Thymus (tissue), 11 donors: ENCODE measurements around the gene ZNF417. TPM values are rescaled to one million over a fixed set of nuclear protein-coding genes. Genes with fewer than 3 reads are reported as not detected.
"Not testable (repeated sequence)": the region's sequence is repeated elsewhere in the genome, so short reads cannot be mapped to it uniquely, and the experiment has no call there.

Experiments
- DNase-seq, 9 donors: peaks; one replicate each; pipeline ENCODE4 v3.0.0-alpha.2; 2013; ENCODE audit warnings: low spot score in 9 of 9, low read depth in 6 of 9, missing footprints in 1 of 9
- H3K27ac ChIP-seq, 2 donors: one replicate each; pipeline ENCODE4 v1.5.1; 2013; ENCODE audit warnings: control low read depth in 1 of 2, low read depth in 1 of 2, low read length in 1 of 2, mild to moderate bottlenecking in 1 of 2, moderate library complexity in 1 of 2
- H3K27me3 ChIP-seq, 2 donors: one replicate each; pipeline ENCODE4 v1.5.1; 2013; ENCODE audit warnings: low read length in 1 of 2; ENCODE audit not compliant: control insufficient read depth in 2 of 2, insufficient read depth in 1 of 2
- H3K36me3 ChIP-seq, 2 donors: one replicate each; pipeline ENCODE4 v1.5.1; 2013; ENCODE audit warnings: low read length in 1 of 2, mild to moderate bottlenecking in 1 of 2, moderate library complexity in 1 of 2; ENCODE audit not compliant: control insufficient read depth in 2 of 2, insufficient read depth in 2 of 2
- H3K4me1 ChIP-seq, 2 donors: one replicate each; pipeline ENCODE4 v1.5.1; 2013; ENCODE audit warnings: low read length in 2 of 2; ENCODE audit not compliant: control insufficient read depth in 2 of 2, insufficient read depth in 2 of 2
- H3K4me3 ChIP-seq, 2 donors: one replicate each; pipeline ENCODE4 v1.5.1; 2013; ENCODE audit warnings: low read length in 2 of 2, control low read depth in 1 of 2, mild to moderate bottlenecking in 1 of 2
- H3K9me3 ChIP-seq, 2 donors: one replicate each; pipeline ENCODE4 v1.5.1; 2013; ENCODE audit warnings: low read length in 1 of 2, mild to moderate bottlenecking in 1 of 2; ENCODE audit not compliant: control insufficient read depth in 2 of 2, insufficient read depth in 1 of 2
- WGBS: extraction: QIAGEN DNeasy Blood & Tissue Kit; methylation state at CpG from one replicate; pipeline ENCODE4 v1.1.7; 2013; 5-methylcytosine and 5-hydroxymethylcytosine counted together
- polyA plus RNA-seq: library from polyadenylated mRNA; stranded (reverse); fragments of 200-250 nt; gene quantifications from one replicate; pipeline ENCODE4 v1.2.3, GENCODE V29; 2013
- total RNA-seq: library from RNA; stranded (reverse); fragments of 120-200 nt; gene quantifications from one replicate; pipeline ENCODE4 v1.2.4, GENCODE V29; 2013
- donor health status: healthy.

ZNF417 gene
- total and polyA plus RNA-seq, 2 donors: 5.4 to 15.1 TPM

GRCh38 chr19:57900311-57900710 lies 16.1 kb downstream of the ZNF417 start:
- Histone ChIP-seq H3K9me3 (no peaks in the 10 kb centered on the region), H3K27ac (no peak overlapping the region), H3K4me3 (no peak overlapping the region), H3K36me3 (no peaks in the 10 kb centered on the region), H3K4me1 (no peaks in the 10 kb centered on the region), H3K27me3 (no peaks in the 10 kb centered on the region)
- WGBS: 97% methylated on average over 5 of the region's 5 CpGs
- no peak for DNase-seq

GRCh38 chr19:57890706-57891105 lies 25.7 kb downstream of the ZNF417 start:
- DNase-seq, H3K4me3 ChIP-seq, H3K36me3 ChIP-seq, H3K27ac ChIP-seq, H3K9me3 ChIP-seq, H3K27me3 ChIP-seq: not testable (repeated sequence)
- peaks cover 7 to 11% of the 10 kb centered on the region in 2 donors for H3K4me1 ChIP-seq
- WGBS: 93% methylated on average over 3 of the region's 3 CpGs

GRCh38 chr19:57888560-57889231 lies 27.7 kb downstream of the ZNF417 start, which contains the start of gene ZNF814:
TSS of gene ZNF814 (minus strand) at chr19:57889037. CDS start at chr19:57888802, 235 bp downstream.
- peaks cover 9 to 12% of the 10 kb centered on the region in 2 donors for H3K36me3 ChIP-seq
- DNase-seq: peak; percentile 56 to 91 (median 75)
- H3K4me3 ChIP-seq: peak within 1 kb of the TSS; percentile 69 to 85
- 3% methylated on average over 43 of the region's 43 CpGs for WGBS
- H3K4me1 ChIP-seq: peaks cover 7 to 11% of the 10 kb centered on the region in 2 donors
- H3K27ac ChIP-seq: peak within 1 kb of the TSS; percentile 72 to 89
- no peaks in the 10 kb centered on the region for H3K27me3 ChIP-seq
- peaks cover 2 to 13% of the 10 kb centered on the region in 2 donors for H3K9me3 ChIP-seq

- Histone ChIP-seq H3K4me1 (peaks cover 7 to 11% of the 10 kb centered on the region in 2 donors), H3K4me3 (peak overlapping the region; percentile 69 to 85), H3K27ac (peak overlapping the region in 1 of 2 donors; percentile 72), H3K36me3 (peaks cover 9 to 12% of the 10 kb centered on the region in 2 donors), H3K27me3 (no peaks in the 10 kb centered on the region), H3K9me3 (peaks cover 2 to 13% of the 10 kb centered on the region in 2 donors)
- peak in 1 of 9 donors; percentile 1 for DNase-seq
- WGBS: 23% methylated on average over 8 of the region's 8 CpGs
Measured at GRCh38 chr19:57888107-57888559, 28.3 kb downstream of the ZNF417 start.

- Histone ChIP-seq H3K27me3 (no peaks in the 10 kb centered on the region), H3K4me1 (peaks cover 7 to 11% of the 10 kb centered on the region in 2 donors), H3K36me3 (peaks cover 9 to 12% of the 10 kb centered on the region in 2 donors), H3K27ac (no peak overlapping the region), H3K4me3 (peak overlapping the region in 1 of 2 donors; percentile 69), H3K9me3 (peaks cover 2 to 13% of the 10 kb centered on the region in 2 donors)
- DNase-seq: no peak
- WGBS: 72% methylated on average over 6 of the region's 6 CpGs
Measured at GRCh38 chr19:57887195-57887941, 29.0 kb downstream of the ZNF417 start.

- H3K9me3 ChIP-seq: peaks cover 2 to 13% of the 10 kb centered on the region in 2 donors
- no peak for DNase-seq
- peaks cover 7 to 11% of the 10 kb centered on the region in 2 donors for H3K4me1 ChIP-seq
- WGBS: 98% methylated on average over 3 of the region's 3 CpGs
- peaks cover 9 to 12% of the 10 kb centered on the region in 2 donors for H3K36me3 ChIP-seq
- H3K27me3 ChIP-seq: no peaks in the 10 kb centered on the region
- no peak overlapping the region for H3K27ac ChIP-seq
- H3K4me3 ChIP-seq: no peak overlapping the region
Measured at GRCh38 chr19:57886046-57886445, 30.3 kb downstream of the ZNF417 start.

- H3K27ac ChIP-seq, H3K4me1 ChIP-seq, H3K4me3 ChIP-seq, H3K27me3 ChIP-seq, DNase-seq: not testable (repeated sequence)
- WGBS: 97% methylated on average over 8 of the region's 8 CpGs
- Histone ChIP-seq H3K9me3 (peaks cover 9 to 25% of the 10 kb centered on the region in 2 donors), H3K36me3 (peaks cover 30% of the 10 kb centered on the region in 2 donors)
Measured at GRCh38 chr19:57873883-57874799, 42.3 kb downstream of the ZNF417 start.

GRCh38 chr19:57872450-57872849 lies 43.9 kb downstream of the ZNF417 start:
- no peaks in the 10 kb centered on the region for H3K27me3 ChIP-seq
- H3K36me3 ChIP-seq: peaks cover 36 to 39% of the 10 kb centered on the region in 2 donors
- H3K4me1 ChIP-seq: no peaks in the 10 kb centered on the region
- peaks cover 13 to 34% of the 10 kb centered on the region in 2 donors for H3K9me3 ChIP-seq
- no peak for DNase-seq
- no peak overlapping the region for H3K27ac ChIP-seq
- H3K4me3 ChIP-seq: no peak overlapping the region
